ENCODE data around the gene KCNH1. TPM values are rescaled to one million over a fixed set of nuclear protein-coding genes. Genes with fewer than 3 reads are reported as not detected.

The KCNH1 gene
- total RNA-seq, 2 donors from 2014 or later: not detected

GRCh38 chr1:210751911-210752310 lies 382.0 kb downstream of the KCNH1 start:
- no peaks in the 10 kb centered on the region for H3K36me3 Mint-ChIP-seq (ENCODE audit: low read depth)
- H3K4me3 Mint-ChIP-seq: no peak overlapping the region
- ATAC-seq (replicated peaks): no peak
- H3K27ac Mint-ChIP-seq: no peak overlapping the region
- H3K9me3 Mint-ChIP-seq: no peaks in the 10 kb centered on the region
- H3K4me1 Mint-ChIP-seq: no peaks in the 10 kb centered on the region
- peaks cover 3% of the 10 kb centered on the region for H3K27me3 Mint-ChIP-seq

- Mint-ChIP-seq H3K27ac (no peak overlapping the region), H3K27me3 (peaks cover 3% of the 10 kb centered on the region), H3K4me3 (no peak overlapping the region), H3K4me1 (no peaks in the 10 kb centered on the region), H3K36me3 (ENCODE audit: low read depth) (no peaks in the 10 kb centered on the region), H3K9me3 (no peaks in the 10 kb centered on the region)
- no peak for ATAC-seq (replicated peaks)
These were observed 383.5 kb downstream of the KCNH1 start for GRCh38 chr1:210750468-210750867.

GRCh38 chr1:210748796-210749195 lies 385.2 kb downstream of the KCNH1 start:
- H3K27me3 Mint-ChIP-seq: no peaks in the 10 kb centered on the region
- ATAC-seq (replicated peaks): no peak
- H3K4me3 Mint-ChIP-seq: no peak overlapping the region
- H3K27ac Mint-ChIP-seq: no peak overlapping the region
- no peaks in the 10 kb centered on the region for H3K36me3 Mint-ChIP-seq (ENCODE audit: low read depth)
- H3K9me3 Mint-ChIP-seq: no peaks in the 10 kb centered on the region
- no peaks in the 10 kb centered on the region for H3K4me1 Mint-ChIP-seq

- H3K4me3 Mint-ChIP-seq: no peak overlapping the region
- H3K4me1 Mint-ChIP-seq: no peaks in the 10 kb centered on the region
- ATAC-seq (replicated peaks): no peak
These were observed 386.1 kb downstream of the KCNH1 start for GRCh38 chr1:210747890-210748289.

GRCh38 chr1:210747112-210747511 lies 386.8 kb downstream of the KCNH1 start:
- Mint-ChIP-seq H3K4me1 (no peaks in the 10 kb centered on the region), H3K27ac (no peak overlapping the region), H3K27me3 (no peaks in the 10 kb centered on the region), H3K36me3 (ENCODE audit: low read depth) (no peaks in the 10 kb centered on the region), H3K4me3 (no peak overlapping the region), H3K9me3 (no peaks in the 10 kb centered on the region)
- no peak for ATAC-seq (replicated peaks)

More at GRCh38 chr1:210747890-210748289, 386.1 kb downstream of the KCNH1 start:
- H3K36me3 Mint-ChIP-seq (ENCODE audit: low read depth): no peaks in the 10 kb centered on the region
- H3K27me3 Mint-ChIP-seq: no peaks in the 10 kb centered on the region
- no peak overlapping the region for H3K27ac Mint-ChIP-seq
- H3K9me3 Mint-ChIP-seq: no peaks in the 10 kb centered on the region

GRCh38 chr1:210746024-210746731 lies 387.8 kb downstream of the KCNH1 start:
- ATAC-seq (replicated peaks): no peak
- H3K27me3 Mint-ChIP-seq: no peaks in the 10 kb centered on the region
- H3K4me1 Mint-ChIP-seq: no peaks in the 10 kb centered on the region
- no peak overlapping the region for H3K4me3 Mint-ChIP-seq
- no peak overlapping the region for H3K27ac Mint-ChIP-seq
- no peaks in the 10 kb centered on the region for H3K9me3 Mint-ChIP-seq
- no peaks in the 10 kb centered on the region for H3K36me3 Mint-ChIP-seq (ENCODE audit: low read depth)

- Mint-ChIP-seq H3K9me3 (no peaks in the 10 kb centered on the region), H3K4me3 (no peak overlapping the region), H3K36me3 (ENCODE audit: low read depth) (no peaks in the 10 kb centered on the region), H3K27me3 (peaks cover 1% of the 10 kb centered on the region), H3K4me1 (no peaks in the 10 kb centered on the region), H3K27ac (no peak overlapping the region)
- ATAC-seq (replicated peaks): no peak
These were observed 390.9 kb downstream of the KCNH1 start for GRCh38 chr1:210743038-210743437.

GRCh38 chr1:210741564-210741963 lies 392.4 kb downstream of the KCNH1 start:
- no peak overlapping the region for H3K4me3 Mint-ChIP-seq
- no peak overlapping the region for H3K27ac Mint-ChIP-seq
- H3K36me3 Mint-ChIP-seq (ENCODE audit: low read depth): no peaks in the 10 kb centered on the region
- ATAC-seq (replicated peaks): no peak
- H3K9me3 Mint-ChIP-seq: no peaks in the 10 kb centered on the region
- H3K27me3 Mint-ChIP-seq: peaks cover 8% of the 10 kb centered on the region
- H3K4me1 Mint-ChIP-seq: no peaks in the 10 kb centered on the region

GRCh38 chr1:210739627-210740026 lies 394.3 kb downstream of the KCNH1 start:
- no peaks in the 10 kb centered on the region for H3K36me3 Mint-ChIP-seq (ENCODE audit: low read depth)
- no peaks in the 10 kb centered on the region for H3K9me3 Mint-ChIP-seq
- H3K4me1 Mint-ChIP-seq: no peaks in the 10 kb centered on the region
- H3K27ac Mint-ChIP-seq: no peak overlapping the region
- no peak overlapping the region for H3K4me3 Mint-ChIP-seq
- H3K27me3 Mint-ChIP-seq: peaks cover 11% of the 10 kb centered on the region
- ATAC-seq (replicated peaks): no peak

GRCh38 chr1:210738256-210738655 lies 395.7 kb downstream of the KCNH1 start:
- Mint-ChIP-seq H3K27ac (no peak overlapping the region), H3K4me1 (no peaks in the 10 kb centered on the region), H3K27me3 (peaks cover 11% of the 10 kb centered on the region), H3K36me3 (ENCODE audit: low read depth) (no peaks in the 10 kb centered on the region), H3K4me3 (no peak overlapping the region), H3K9me3 (no peaks in the 10 kb centered on the region)
- ATAC-seq (replicated peaks): no peak

GRCh38 chr1:210736713-210737112 lies 397.2 kb downstream of the KCNH1 start:
- H3K4me1 Mint-ChIP-seq: no peaks in the 10 kb centered on the region
- no peak overlapping the region for H3K4me3 Mint-ChIP-seq
- no peak overlapping the region for H3K27ac Mint-ChIP-seq
- no peak for ATAC-seq (replicated peaks)
- H3K36me3 Mint-ChIP-seq (ENCODE audit: low read depth): no peaks in the 10 kb centered on the region
- H3K27me3 Mint-ChIP-seq: peaks cover 11% of the 10 kb centered on the region
- H3K9me3 Mint-ChIP-seq: no peaks in the 10 kb centered on the region

GRCh38 chr1:210731597-210731996 lies 402.4 kb downstream of the KCNH1 start:
- H3K4me3 Mint-ChIP-seq: no peak overlapping the region

GRCh38 chr1:210731193-210731592 lies 402.8 kb downstream of the KCNH1 start:
- no peak overlapping the region for H3K4me3 Mint-ChIP-seq
- no peaks in the 10 kb centered on the region for H3K36me3 Mint-ChIP-seq (ENCODE audit: low read depth)
- H3K9me3 Mint-ChIP-seq: no peaks in the 10 kb centered on the region
- H3K4me1 Mint-ChIP-seq: no peaks in the 10 kb centered on the region
- H3K27me3 Mint-ChIP-seq: peaks cover 3% of the 10 kb centered on the region
- H3K27ac Mint-ChIP-seq: no peak overlapping the region
- no peak for ATAC-seq (replicated peaks)

More at GRCh38 chr1:210731597-210731996, 402.4 kb downstream of the KCNH1 start:
- ATAC-seq (replicated peaks): no peak
- Mint-ChIP-seq H3K27ac (no peak overlapping the region), H3K9me3 (no peaks in the 10 kb centered on the region), H3K36me3 (ENCODE audit: low read depth) (no peaks in the 10 kb centered on the region), H3K4me1 (no peaks in the 10 kb centered on the region), H3K27me3 (peaks cover 3% of the 10 kb centered on the region)

- Mint-ChIP-seq H3K4me3 (no peak overlapping the region), H3K27me3 (peaks cover 4% of the 10 kb centered on the region), H3K9me3 (no peaks in the 10 kb centered on the region), H3K4me1 (no peaks in the 10 kb centered on the region), H3K36me3 (ENCODE audit: low read depth) (no peaks in the 10 kb centered on the region), H3K27ac (no peak overlapping the region)
- no peak for ATAC-seq (replicated peaks)
These were observed 403.9 kb downstream of the KCNH1 start for GRCh38 chr1:210730023-210730422.

GRCh38 chr1:210728437-210729149 lies 405.4 kb downstream of the KCNH1 start:
- ATAC-seq (replicated peaks): no peak
- Mint-ChIP-seq H3K36me3 (ENCODE audit: low read depth) (no peaks in the 10 kb centered on the region), H3K9me3 (no peaks in the 10 kb centered on the region), H3K4me1 (no peaks in the 10 kb centered on the region), H3K4me3 (no peak overlapping the region), H3K27me3 (peaks cover 5% of the 10 kb centered on the region), H3K27ac (no peak overlapping the region)
